K562 (cell line): ENCODE data around the gene RIPPLY3. TPM values are rescaled to one million over a fixed set of nuclear protein-coding genes. Genes with fewer than 3 reads are reported as not detected.
A peak's percentile ranks its signal among the peaks of the same experiment; 100 is the strongest.

ENCODE experiments used
- ARHGAP35 ChIP-seq: fragments of 450-650 bp; IDR thresholded peaks from 2 replicates; pipeline ENCODE4 v1.6.1; 2018; ENCODE audit not compliant: partially characterized antibody
- ATF7 ChIP-seq: fragments of 450-650 bp; IDR thresholded peaks from 2 replicates; pipeline ENCODE4 v1.7.1; 2014; ENCODE audit warnings: mild to moderate bottlenecking, moderate library complexity
- BCL6 ChIP-seq: fragments of 250-450 bp; sonication (Bioruptor Pico); IDR thresholded peaks from 2 replicates; pipeline ENCODE4 v1.4.0; 2020
- CEBPB ChIP-seq: fragments of 450-650 bp; IDR thresholded peaks from 2 replicates; pipeline ENCODE4 v1.6.1; 2016; ENCODE audit warnings: missing genetic modification characterization, missing compliant biosample characterization
- CSDE1 ChIP-seq, 2 experiments: fragments of 450-650 bp; IDR thresholded peaks; 2 replicates each; pipeline ENCODE4 v1.6.1; 2016; ENCODE audit warnings: mild to moderate bottlenecking in 1 of 2
- FOS ChIP-seq: IDR thresholded peaks from 3 replicates; pipeline ENCODE4 v1.6.1; 2011; ENCODE audit not compliant: insufficient read length; ENCODE audit errors: extremely low read depth
- FOXA3 ChIP-seq, 2 experiments: fragments of 450-650 bp in 1 of 2; sonication (generic) in 1 of 2; formaldehyde crosslinking; IDR thresholded peaks in 1 of 2; conservative IDR thresholded peaks in 1 of 2; 2 replicates each; pipeline versions ENCODE4 v1.4.0 to v1.8.0; 2020 to 2022; ENCODE audit warnings: mild to moderate bottlenecking in 2 of 2, missing genetic modification reagents in 1 of 2
- ILF3 ChIP-seq: fragments of 450-650 bp; IDR thresholded peaks from 2 replicates; pipeline ENCODE4 v1.6.1; 2018; ENCODE audit warnings: antibody characterized with exemption, mild to moderate bottlenecking, moderate library complexity, borderline replicate concordance
- LARP7 ChIP-seq: fragments of 450-650 bp; IDR thresholded peaks from 2 replicates; pipeline ENCODE4 v1.6.1; 2016
- MEIS2 ChIP-seq: fragments of 450-650 bp; IDR thresholded peaks from 2 replicates; pipeline ENCODE4 v1.6.1; 2014; ENCODE audit warnings: mild to moderate bottlenecking; ENCODE audit not compliant: partially characterized antibody
- NFATC3 ChIP-seq: fragments of 450-650 bp; IDR thresholded peaks from 2 replicates; pipeline ENCODE4 v1.6.1; 2017; ENCODE audit warnings: mild to moderate bottlenecking
- POLR2A ChIP-seq: fragments of 450-650 bp; conservative IDR thresholded peaks from 2 replicates; pipeline ENCODE4 v1.6.1; 2016
- TEAD1 ChIP-seq, 2 experiments: fragments of 450-650 bp in 1 of 2; sonication (generic) in 1 of 2; formaldehyde crosslinking; IDR thresholded peaks; 2 replicates each; pipeline versions ENCODE4 v1.4.0 to v1.8.0; 2020 to 2022; ENCODE audit warnings: mild to moderate bottlenecking in 2 of 2, missing genetic modification reagents in 1 of 2
- ZBTB34 ChIP-seq: fragments of 250-450 bp; sonication (Bioruptor Pico); IDR thresholded peaks from 2 replicates; pipeline ENCODE4 v1.8.0; 2021; ENCODE audit warnings: mild to moderate bottlenecking, moderate library complexity
- ZNF140 ChIP-seq: fragments of 250-450 bp; sonication (Bioruptor Pico); IDR thresholded peaks from 2 replicates; pipeline ENCODE4 v1.8.0; 2021; ENCODE audit warnings: moderate library complexity, mild to moderate bottlenecking, inconsistent platforms
- ZNF280A ChIP-seq: fragments of 450-650 bp; IDR thresholded peaks from 2 replicates; pipeline ENCODE4 v1.6.1; 2018; ENCODE audit warnings: mild to moderate bottlenecking, low read depth; ENCODE audit not compliant: partially characterized antibody
- ZNF507 ChIP-seq: conservative IDR thresholded peaks from 2 replicates; pipeline ENCODE4 v1.6.1; 2017; ENCODE audit warnings: missing genetic modification characterization, missing compliant biosample characterization
- ZNF699 ChIP-seq: fragments of 250-450 bp; sonication (Bioruptor Pico); IDR thresholded peaks from 2 replicates; pipeline ENCODE4 v1.8.0; 2021; ENCODE audit warnings: mild to moderate bottlenecking, moderate library complexity; ENCODE audit not compliant: insufficient replicate concordance
- ZNF740 ChIP-seq, 3 experiments: fragments of 200-800 bp in 1 of 3; sonication (Bioruptor generic) in 1 of 3; sonication (generic) in 1 of 3; formaldehyde crosslinking in 1 of 3; IDR thresholded peaks; 2 replicates each; pipeline versions ENCODE4 v1.6.1 to v1.8.0; 2016 to 2022; ENCODE audit warnings: mild to moderate bottlenecking in 2 of 3, missing compliant biosample characterization in 2 of 3, missing genetic modification characterization in 2 of 3, missing genetic modification reagents in 1 of 3
- ZNF780A ChIP-seq: fragments of 250-450 bp; sonication (Bioruptor Pico); IDR thresholded peaks from 2 replicates; pipeline ENCODE4 v1.5.0; 2021; ENCODE audit warnings: mild to moderate bottlenecking
- polyA plus RNA-seq, 8 experiments: library from polyadenylated mRNA; depleted of rRNA in 4 of 8; stranded (reverse) in 5 of 8; unstranded in 3 of 8; fragments of >200 nt; fragmentation: Nextera tagmentation in 2 of 8; fragmentation: Illumina TruSeq in 1 of 8; extraction: Ambion mirVana in 2 of 8; extraction: Trizol in 1 of 8; gene quantifications; 2 replicates each; pipeline versions ENCODE4 v1.2.1 to v1.2.3, GENCODE V29; 2011 to 2014; ENCODE audit warnings: inconsistent platforms in 1 of 8, missing spikeins in 1 of 8
- total RNA-seq, 7 experiments: library from RNA; depleted of rRNA in 6 of 7; stranded (reverse); fragments of >200 nt in 6 of 7; fragmentation: Illumina TruSeq in 2 of 7; extraction: Trizol in 2 of 7; gene quantifications; 2 replicates each; pipeline versions ENCODE4 v1.2.1 to v1.2.3, GENCODE V29; 2011 to 2021; ENCODE audit warnings: low replicate concordance in 1 of 7
- TF ChIP-seq, protein P1 (sequence below): fragments of 250-450 bp; sonication (Bioruptor Pico); IDR thresholded peaks from 2 replicates; pipeline ENCODE4 v1.4.0; 2020; ENCODE audit warnings: mild to moderate bottlenecking, moderate library complexity
- TF ChIP-seq, protein P2 (sequence below): fragments of 450-650 bp; formaldehyde crosslinking; IDR thresholded peaks from 2 replicates; pipeline ENCODE4 v1.4.0; 2022; ENCODE audit warnings: mild to moderate bottlenecking, moderate library complexity

RIPPLY3 gene
- total and polyA plus RNA-seq, 9 of the 15 experiments (the other 6 are each of a cell fraction or from before 2014, with no cell fraction given): not detected

GRCh38 chr21:36964827-36965719, 41.4 kb upstream of the RIPPLY3 start (continued):
- TF ChIP-seq ZNF280A (no peak), ATF7 (peak; percentile 80), LARP7 (no peak), FOXA3 (CRISPR knock-in tag; conservative IDR thresholded peaks at IDR 0.05 in 1 of 2, IDR thresholded peaks at IDR 0.05 in 1 of 2) (no peak), ZNF740 (CRISPR knock-in tag; IDR thresholded peaks at IDR 0.05) (no peak), ZNF740 (tag; IDR thresholded peaks at IDR 0.05) (peak in 1 of 2 experiments; percentile 10; a peak in 1 of 4 replicates), TEAD1 (CRISPR knock-in tag; IDR thresholded peaks at IDR 0.05) (0 out of 4 replicates have a peak, but pooled peaks of 1 of the 2 experiments have one; percentile 8), ZBTB34 (CRISPR knock-in tag) (no peak), CEBPB (tag) (peak; percentile 84), ZNF140 (0 out of 2 replicates have a peak, but pooled peaks have one; percentile 71), NFATC3 (peak; percentile 73), ILF3 (no peak), MEIS2 (peak; percentile 64), POLR2A (peak; percentile 2; the same call in 1 of the 2 replicates), BCL6 (no peak), ARHGAP35 (no peak), CSDE1 (IDR thresholded peaks at IDR 0.05) (0 out of 4 replicates have a peak, but pooled peaks of 1 of the 2 experiments have one; percentile 26), FOS (no peak), ZNF699 (no peak), ZNF507 (tag) (no peak), ZNF780A (CRISPR knock-in tag) (no peak)
- TF ChIP-seq, protein P1, sequence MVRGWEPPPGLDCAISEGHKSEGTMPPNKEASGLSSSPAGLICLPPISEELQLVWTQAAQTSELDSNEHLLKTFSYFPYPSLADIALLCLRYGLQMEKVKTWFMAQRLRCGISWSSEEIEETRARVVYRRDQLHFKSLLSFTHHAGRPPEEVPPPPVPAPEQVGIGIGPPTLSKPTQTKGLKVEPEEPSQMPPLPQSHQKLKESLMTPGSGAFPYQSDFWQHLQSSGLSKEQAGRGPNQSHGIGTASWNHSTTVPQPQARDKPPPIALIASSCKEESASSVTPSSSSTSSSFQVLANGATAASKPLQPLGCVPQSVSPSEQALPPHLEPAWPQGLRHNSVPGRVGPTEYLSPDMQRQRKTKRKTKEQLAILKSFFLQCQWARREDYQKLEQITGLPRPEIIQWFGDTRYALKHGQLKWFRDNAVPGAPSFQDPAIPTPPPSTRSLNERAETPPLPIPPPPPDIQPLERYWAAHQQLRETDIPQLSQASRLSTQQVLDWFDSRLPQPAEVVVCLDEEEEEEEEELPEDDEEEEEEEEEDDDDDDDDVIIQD: no peak
- TF ChIP-seq, protein P2, sequence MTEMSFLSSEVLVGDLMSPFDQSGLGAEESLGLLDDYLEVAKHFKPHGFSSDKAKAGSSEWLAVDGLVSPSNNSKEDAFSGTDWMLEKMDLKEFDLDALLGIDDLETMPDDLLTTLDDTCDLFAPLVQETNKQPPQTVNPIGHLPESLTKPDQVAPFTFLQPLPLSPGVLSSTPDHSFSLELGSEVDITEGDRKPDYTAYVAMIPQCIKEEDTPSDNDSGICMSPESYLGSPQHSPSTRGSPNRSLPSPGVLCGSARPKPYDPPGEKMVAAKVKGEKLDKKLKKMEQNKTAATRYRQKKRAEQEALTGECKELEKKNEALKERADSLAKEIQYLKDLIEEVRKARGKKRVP (CRISPR knock-in tag): peak; percentile 94
